Stimulated activated memory B cell treated with anti-CD40 and anti-IgM and Interleukin-4, amounts not matched to agents 10 μg/mL and 1 μg/mL and 100 μg/mL, for 72 hours (primary cell): ENCODE data around the gene RANBP1.

ENCODE experiments used
- ATAC-seq: fragments of 150-1000 bp; cut with Tn5 transposase; 2 replicates; pipeline ENCODE4 v1.10.0; 2021
- H3K27ac Mint-ChIP-seq: one replicate; pipeline ENCODE4 v1.8.0; 2022; ENCODE audit warnings: mild to moderate bottlenecking, mixed read lengths
- H3K27me3 Mint-ChIP-seq: one replicate; pipeline ENCODE4 v1.8.0; 2022; ENCODE audit warnings: mixed read lengths
- H3K36me3 Mint-ChIP-seq: one replicate; pipeline ENCODE4 v1.8.0; 2022; ENCODE audit warnings: mixed read lengths
- H3K4me1 Mint-ChIP-seq: one replicate; pipeline ENCODE4 v1.8.0; 2022; ENCODE audit warnings: mixed read lengths
- H3K4me3 Mint-ChIP-seq: one replicate; pipeline ENCODE4 v1.8.0; 2022; ENCODE audit warnings: mild to moderate bottlenecking, moderate library complexity, mixed read lengths
- H3K9me3 Mint-ChIP-seq: one replicate; pipeline ENCODE4 v1.8.0; 2022; ENCODE audit warnings: mixed read lengths

Gene RANBP1

DNA sequence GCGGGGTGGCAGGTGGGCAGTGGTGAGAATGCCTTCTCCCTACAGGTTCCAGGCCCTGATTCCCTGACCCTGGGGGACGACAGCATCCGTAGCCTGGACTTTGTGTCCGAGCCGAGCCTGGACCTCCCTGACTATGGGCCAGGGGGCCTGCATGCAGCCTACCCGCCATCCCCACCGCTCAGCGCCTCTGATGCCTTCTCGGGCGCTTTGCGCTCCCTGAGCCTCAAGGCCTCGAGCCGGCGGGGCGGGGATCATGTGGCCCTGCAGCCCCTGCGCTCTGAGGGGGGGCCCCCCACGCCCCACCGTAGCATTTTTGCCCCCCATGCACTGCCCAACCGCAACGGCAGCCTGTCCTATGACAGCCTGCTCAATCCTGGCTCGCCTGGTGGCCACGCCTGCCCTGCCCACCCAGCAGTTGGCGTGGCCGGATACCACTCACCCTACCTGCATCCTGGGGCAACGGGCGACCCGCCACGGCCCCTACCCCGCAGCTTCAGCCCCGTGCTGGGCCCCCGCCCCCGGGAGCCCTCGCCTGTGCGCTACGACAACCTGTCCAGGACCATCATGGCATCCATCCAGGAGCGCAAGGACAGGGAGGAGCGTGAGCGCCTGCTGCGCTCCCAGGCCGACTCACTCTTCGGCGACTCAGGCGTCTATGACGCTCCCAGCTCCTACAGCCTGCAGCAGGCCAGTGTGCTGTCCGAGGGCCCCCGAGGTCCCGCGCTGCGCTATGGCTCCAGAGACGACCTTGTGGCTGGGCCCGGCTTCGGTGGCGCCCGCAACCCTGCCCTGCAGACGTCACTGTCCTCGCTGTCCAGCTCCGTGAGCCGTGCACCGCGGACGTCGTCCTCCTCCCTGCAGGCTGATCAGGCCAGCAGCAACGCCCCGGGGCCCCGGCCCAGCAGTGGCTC, 27.1 kb downstream of the RANBP1 start:
- no peaks in the 10 kb centered on the region for H3K27me3 Mint-ChIP-seq
- peaks cover 37% of the 10 kb centered on the region for H3K36me3 Mint-ChIP-seq
- H3K4me3 Mint-ChIP-seq: no peak overlapping the region

DNA sequence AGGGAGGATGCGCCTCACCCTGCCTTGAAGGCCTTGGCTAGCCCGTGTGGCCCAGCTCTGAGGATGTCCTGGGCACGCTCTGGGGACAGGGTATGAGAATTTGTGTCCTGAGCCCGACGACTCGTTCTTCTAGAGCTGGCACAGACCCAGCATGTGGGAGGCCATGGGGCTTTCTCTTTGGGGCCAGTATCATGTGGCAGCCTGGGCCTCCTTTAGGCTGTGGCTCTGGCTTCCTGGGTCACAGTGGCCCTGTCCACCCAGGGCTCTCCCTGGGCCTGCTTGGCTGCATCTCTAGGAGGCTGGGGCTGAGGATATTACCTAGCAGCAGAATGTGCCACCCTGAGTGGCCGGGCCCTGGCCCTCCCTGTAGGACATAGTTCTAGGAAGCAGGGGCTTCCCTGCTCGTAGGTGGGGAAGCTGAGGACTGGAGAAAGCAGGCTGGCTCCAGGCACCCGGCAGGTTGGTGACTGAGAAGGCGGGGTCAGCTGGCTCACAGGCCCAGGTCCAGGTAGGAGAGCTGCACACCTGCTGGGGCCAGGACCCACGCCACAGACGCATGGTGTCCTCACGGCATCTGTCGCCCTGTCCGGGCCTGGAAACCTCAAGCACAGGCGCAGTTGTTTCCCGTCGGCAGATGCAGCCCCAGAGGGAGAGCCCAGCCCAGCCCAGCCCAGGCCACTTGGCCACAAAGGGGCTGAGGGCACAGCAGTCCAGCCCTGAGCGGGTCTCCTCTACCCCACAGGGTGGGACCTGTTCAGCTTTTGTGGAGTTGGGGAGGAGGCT, 28.2 kb downstream of the RANBP1 start:
- H3K27ac Mint-ChIP-seq: no peak overlapping the region
- H3K9me3 Mint-ChIP-seq: no peaks in the 10 kb centered on the region
- peaks cover 36% of the 10 kb centered on the region for H3K36me3 Mint-ChIP-seq
- H3K4me1 Mint-ChIP-seq: peaks cover 8% of the 10 kb centered on the region
- no peak overlapping the region for H3K4me3 Mint-ChIP-seq
- no peaks in the 10 kb centered on the region for H3K27me3 Mint-ChIP-seq
- no peak for ATAC-seq

More for the DNA sequence above, 27.1 kb downstream of the RANBP1 start:
- Mint-ChIP-seq H3K9me3 (no peaks in the 10 kb centered on the region), H3K4me1 (peaks cover 11% of the 10 kb centered on the region), H3K27ac (no peak overlapping the region)
- ATAC-seq: no peak

- Mint-ChIP-seq H3K27me3 (no peaks in the 10 kb centered on the region), H3K36me3 (peaks cover 24% of the 10 kb centered on the region), H3K4me1 (peaks cover 8% of the 10 kb centered on the region), H3K9me3 (no peaks in the 10 kb centered on the region), H3K4me3 (no peak overlapping the region), H3K27ac (no peak overlapping the region)
- no peak for ATAC-seq
These were observed 29.4 kb downstream of the RANBP1 start for GRCh38 chr22:20145206-20145831.

GRCh38 chr22:20145832-20146223, 29.9 kb downstream of the RANBP1 start:
- Mint-ChIP-seq H3K27me3 (no peaks in the 10 kb centered on the region), H3K4me1 (peaks cover 8% of the 10 kb centered on the region), H3K36me3 (peaks cover 24% of the 10 kb centered on the region), H3K4me3 (no peak overlapping the region), H3K27ac (peak overlapping the region; percentile 79), H3K9me3 (no peaks in the 10 kb centered on the region)
- ATAC-seq: no peak

- Mint-ChIP-seq H3K4me3 (no peak overlapping the region), H3K27me3 (no peaks in the 10 kb centered on the region), H3K36me3 (peaks cover 24% of the 10 kb centered on the region), H3K27ac (peak overlapping the region; percentile 79), H3K9me3 (no peaks in the 10 kb centered on the region), H3K4me1 (peaks cover 8% of the 10 kb centered on the region)
- peak; percentile 71 for ATAC-seq
These were observed 30.9 kb downstream of the RANBP1 start for GRCh38 chr22:20146777-20147176.

- H3K4me3 Mint-ChIP-seq: no peak overlapping the region
These were observed 31.5 kb downstream of the RANBP1 start for GRCh38 chr22:20147237-20147988.

GRCh38 chr22:20148414-20148813, 32.5 kb downstream of the RANBP1 start:
- Mint-ChIP-seq H3K36me3 (peaks cover 22% of the 10 kb centered on the region), H3K27me3 (no peaks in the 10 kb centered on the region), H3K27ac (no peak overlapping the region), H3K4me1 (peaks cover 8% of the 10 kb centered on the region), H3K4me3 (no peak overlapping the region), H3K9me3 (no peaks in the 10 kb centered on the region)
- ATAC-seq: no peak

More at GRCh38 chr22:20147237-20147988, 31.5 kb downstream of the RANBP1 start:
- no peaks in the 10 kb centered on the region for H3K9me3 Mint-ChIP-seq
- peak overlapping the region; percentile 79 for H3K27ac Mint-ChIP-seq
- peaks cover 8% of the 10 kb centered on the region for H3K4me1 Mint-ChIP-seq
- peaks cover 24% of the 10 kb centered on the region for H3K36me3 Mint-ChIP-seq
- H3K27me3 Mint-ChIP-seq: no peaks in the 10 kb centered on the region
- ATAC-seq: peak; percentile 65

DNA sequence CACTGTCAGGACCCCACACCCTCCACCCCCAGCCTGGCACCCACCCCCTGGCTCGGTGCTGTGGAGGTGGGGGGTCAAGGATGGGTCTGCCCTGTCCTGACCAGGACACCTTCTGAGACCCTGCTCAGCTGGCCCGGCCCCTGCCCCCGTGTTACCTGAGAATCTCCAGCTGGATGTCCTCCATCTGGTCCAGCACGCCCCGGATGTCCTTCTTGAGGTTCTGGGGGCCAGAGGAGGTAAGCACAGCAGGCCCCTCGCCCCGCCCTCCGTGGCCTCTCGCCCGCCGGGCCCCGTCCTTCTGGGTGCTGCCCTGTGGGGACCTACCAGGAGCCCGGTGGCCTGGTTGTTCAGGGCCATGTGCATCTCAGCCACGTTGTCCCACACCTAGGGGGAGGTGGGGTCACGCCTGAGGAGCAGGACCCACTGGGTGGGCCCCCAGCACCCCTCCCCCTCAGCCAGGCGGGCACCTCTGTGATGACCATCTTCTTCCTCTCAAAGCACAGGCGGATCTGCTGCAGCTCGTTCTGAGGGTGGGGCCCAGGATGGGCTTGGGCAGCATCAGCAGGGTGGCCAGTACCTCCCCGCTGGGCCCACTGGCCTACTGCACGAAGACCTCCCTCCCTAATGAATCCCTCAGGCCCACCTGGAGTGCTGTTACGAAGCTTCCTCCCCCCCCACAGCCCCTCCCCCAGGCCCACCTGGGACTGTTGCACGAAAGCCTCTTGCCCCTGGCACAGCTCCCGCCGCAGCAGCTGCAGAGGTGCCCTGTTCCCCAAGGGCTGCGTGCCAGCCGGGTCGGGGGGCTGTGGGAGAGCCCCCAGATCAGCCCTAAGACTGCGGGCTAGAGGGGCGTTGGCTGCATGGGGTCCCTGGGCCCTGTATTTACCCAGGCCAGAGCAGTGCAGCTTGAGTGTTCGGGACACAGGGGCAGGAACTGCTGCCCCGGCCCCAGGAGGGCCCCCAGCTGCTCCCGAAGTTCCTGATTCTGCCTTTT, 33.6 kb downstream of the RANBP1 start:
- H3K4me3 Mint-ChIP-seq: no peak overlapping the region
- ATAC-seq: no peak
- H3K4me1 Mint-ChIP-seq: peaks cover 8% of the 10 kb centered on the region
- peaks cover 11% of the 10 kb centered on the region for H3K36me3 Mint-ChIP-seq
- H3K9me3 Mint-ChIP-seq: no peaks in the 10 kb centered on the region
- H3K27me3 Mint-ChIP-seq: peaks cover 11% of the 10 kb centered on the region
- H3K27ac Mint-ChIP-seq: no peak overlapping the region

DNA sequence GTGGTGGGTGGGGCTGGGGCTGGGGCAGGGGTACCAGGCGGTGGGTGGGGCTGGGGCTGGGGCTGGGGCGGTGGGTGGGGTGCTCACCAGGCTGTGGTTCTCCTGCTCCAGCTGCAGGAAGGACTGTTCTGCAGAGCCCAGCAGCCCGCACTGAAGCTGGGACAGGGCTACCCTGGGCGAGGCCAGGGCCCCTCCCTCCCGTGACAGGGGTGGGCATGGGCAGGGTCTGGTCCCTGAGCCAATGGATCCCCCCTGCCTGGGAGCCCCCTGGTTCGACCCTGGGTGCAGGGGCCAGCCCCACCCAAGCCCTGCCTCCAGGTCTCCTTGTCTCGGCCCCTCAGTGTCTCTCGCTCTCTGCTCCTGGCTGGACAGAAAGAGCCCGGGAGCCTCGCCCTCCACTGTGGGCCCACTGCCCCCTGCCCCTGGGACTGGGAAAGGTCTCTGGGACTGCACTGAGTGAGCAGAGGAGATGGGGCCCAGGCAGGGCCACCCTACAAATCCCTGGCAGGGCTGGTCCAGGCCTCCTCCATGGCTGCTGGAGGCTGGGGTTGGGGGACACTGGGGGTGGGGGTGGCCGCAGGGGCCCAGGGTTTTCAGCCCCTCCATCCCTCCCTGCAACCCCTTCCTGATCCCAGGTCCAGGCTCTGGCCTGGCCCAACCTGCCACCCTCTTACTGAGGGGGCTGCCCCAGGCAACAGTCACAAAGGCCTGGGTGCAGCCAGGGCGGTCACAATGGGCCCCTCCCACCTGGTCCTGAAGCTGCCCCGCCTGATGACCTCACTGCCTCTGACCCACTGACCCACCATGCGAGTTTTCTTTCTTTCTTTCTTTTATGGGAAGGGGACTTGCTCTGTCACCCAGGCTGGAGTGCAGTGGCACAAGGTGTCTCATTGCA, 34.7 kb downstream of the RANBP1 start, which contains the start of gene CCDC188:
CCDC188 (minus strand) TSS at position 675 of the 895 bp plus-strand sequence; CDS start at position 606, 69 bp downstream.
- Mint-ChIP-seq H3K27me3 (peaks cover 16% of the 10 kb centered on the region), H3K27ac (no peak within 1 kb of the TSS), H3K4me3 (no peak within 1 kb of the TSS), H3K9me3 (no peaks in the 10 kb centered on the region), H3K36me3 (peaks cover 3% of the 10 kb centered on the region), H3K4me1 (peaks cover 8% of the 10 kb centered on the region)
- ATAC-seq: no peak

- Mint-ChIP-seq H3K4me1 (peaks cover 6% of the 10 kb centered on the region), H3K9me3 (no peaks in the 10 kb centered on the region), H3K4me3 (no peak overlapping the region), H3K36me3 (no peaks in the 10 kb centered on the region), H3K27ac (no peak overlapping the region), H3K27me3 (peaks cover 20% of the 10 kb centered on the region)
- no peak for ATAC-seq
These were observed 35.3 kb downstream of the RANBP1 start for GRCh38 chr22:20151276-20151588.

DNA sequence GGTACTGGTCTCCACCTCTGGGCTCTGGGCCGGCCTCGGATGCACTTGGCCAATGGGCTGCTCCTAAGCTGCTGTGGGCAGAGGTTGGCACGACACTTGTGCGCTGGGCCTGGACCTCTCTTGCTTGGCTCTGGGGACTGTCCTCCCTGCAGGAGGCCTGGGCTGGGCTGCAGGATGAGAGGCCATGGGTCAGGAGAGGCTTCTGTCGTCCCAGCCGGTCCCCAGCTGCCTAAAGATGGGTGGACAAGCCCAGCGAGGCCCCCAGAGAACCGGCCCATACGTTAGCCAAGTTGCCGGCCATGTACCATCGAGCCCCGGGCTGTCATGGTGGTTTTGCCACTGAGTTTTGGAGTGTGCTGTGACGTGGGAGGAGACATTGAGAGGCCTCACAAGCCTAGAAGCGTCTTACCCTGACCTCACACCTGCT, 36.6 kb downstream of the RANBP1 start:
- H3K4me3 Mint-ChIP-seq: no peak overlapping the region
- H3K36me3 Mint-ChIP-seq: no peaks in the 10 kb centered on the region
- H3K27ac Mint-ChIP-seq: no peak overlapping the region
- H3K27me3 Mint-ChIP-seq: peaks cover 33% of the 10 kb centered on the region
- ATAC-seq: no peak
- peaks cover 7% of the 10 kb centered on the region for H3K4me1 Mint-ChIP-seq
- H3K9me3 Mint-ChIP-seq: no peaks in the 10 kb centered on the region

DNA sequence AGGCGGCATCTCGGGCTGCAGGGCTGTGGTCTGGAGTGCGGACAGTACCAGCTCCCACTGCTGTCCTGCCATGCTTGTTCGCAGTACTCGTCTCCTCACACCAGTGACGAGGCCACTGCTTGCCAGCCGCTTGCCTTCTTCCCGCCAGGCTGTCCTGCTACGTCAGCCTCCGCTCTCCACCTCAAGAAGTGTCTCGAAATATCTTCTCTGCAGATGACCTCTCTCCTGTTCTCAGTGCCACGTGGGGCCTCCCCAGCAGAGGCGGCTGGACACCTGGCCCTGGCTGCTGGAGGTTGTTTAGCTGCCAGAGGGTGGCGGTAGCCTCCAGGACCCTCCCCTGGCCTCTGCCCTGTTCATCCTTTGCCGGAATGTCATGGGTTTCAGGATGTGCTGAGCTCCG, 38.0 kb downstream of the RANBP1 start:
- no peak overlapping the region for H3K4me3 Mint-ChIP-seq
- peaks cover 48% of the 10 kb centered on the region for H3K27me3 Mint-ChIP-seq
- no peak overlapping the region for H3K27ac Mint-ChIP-seq
- no peaks in the 10 kb centered on the region for H3K36me3 Mint-ChIP-seq
- no peak for ATAC-seq
- H3K4me1 Mint-ChIP-seq: peaks cover 7% of the 10 kb centered on the region
- H3K9me3 Mint-ChIP-seq: no peaks in the 10 kb centered on the region

- Mint-ChIP-seq H3K27me3 (peaks cover 55% of the 10 kb centered on the region), H3K36me3 (no peaks in the 10 kb centered on the region), H3K27ac (no peak overlapping the region), H3K4me1 (peaks cover 7% of the 10 kb centered on the region), H3K4me3 (no peak overlapping the region), H3K9me3 (no peaks in the 10 kb centered on the region)
- ATAC-seq: no peak
These were observed 38.8 kb downstream of the RANBP1 start for GRCh38 chr22:20154602-20155187.
